Lung microvascular endothelial cell (primary cell): Measurements from ENCODE around the gene SMIM20. TPM values are rescaled to one million over a fixed set of nuclear protein-coding genes. Genes with fewer than 3 reads are reported as not detected.
"Not testable (repeated sequence)": the region's sequence is repeated elsewhere in the genome, so short reads cannot be mapped to it uniquely, and the experiment has no call there.

Experiments used
- DNase-seq, 2 donors: peaks; one replicate each; pipeline versions ENCODE4 v3.0.0 to v3.0.0-alpha.2; 2010; ENCODE audit warnings: low read depth in 2 of 2
- total RNA-seq: library from RNA; depleted of rRNA; stranded (reverse); fragments of >200 nt; gene quantifications from 2 replicates; pipeline ENCODE4 v1.2.1, GENCODE V29; 2014

SMIM20 gene
- total RNA-seq = 8.9 and 16.6 TPM in 2 replicates

DNA sequence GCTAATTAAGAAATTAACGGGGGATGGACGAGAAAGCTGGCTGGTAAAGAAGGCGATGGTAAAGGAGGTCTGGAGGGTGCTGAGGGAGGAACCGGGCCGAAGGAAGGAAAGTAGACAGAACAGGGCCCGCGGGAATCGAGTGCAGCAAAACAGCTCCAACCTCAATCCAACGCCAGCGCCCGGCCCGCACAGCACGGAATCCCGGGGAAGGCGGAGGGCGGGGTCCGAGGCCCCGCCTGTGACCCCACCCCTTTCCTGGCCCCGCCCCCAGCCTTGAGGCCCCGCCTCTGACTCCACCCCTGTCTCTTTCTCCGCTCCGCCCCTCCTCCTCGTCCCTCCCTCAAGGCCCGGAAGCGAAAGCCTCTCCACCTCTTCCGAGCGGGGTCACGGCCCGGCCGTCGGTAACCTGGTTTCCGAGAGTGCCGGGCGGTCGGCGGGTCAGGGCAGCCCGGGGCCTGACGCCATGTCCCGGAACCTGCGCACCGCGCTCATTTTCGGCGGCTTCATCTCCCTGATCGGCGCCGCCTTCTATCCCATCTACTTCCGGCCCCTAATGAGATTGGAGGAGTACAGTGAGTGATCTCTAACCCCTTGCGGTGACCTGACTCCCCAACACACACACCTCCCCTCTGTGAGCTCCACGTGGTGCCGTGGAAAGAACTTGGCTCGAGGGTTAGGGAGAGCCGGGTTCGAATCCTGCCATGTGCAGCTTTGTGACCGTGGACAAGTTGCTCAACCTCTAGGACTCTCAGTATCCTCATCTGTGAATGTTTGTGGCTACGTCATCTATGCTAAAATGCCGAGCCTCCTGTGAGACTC is at the start of gene SMIM20:
Gene SMIM20, plus strand, starts transcription at position 370 of the 819 bp plus-strand sequence. Its CDS starts 94 bp downstream, at position 464.
- DNase-seq = peak; percentile 82 to 90

- DNase-seq = peak; percentile 33
Measured at GRCh38 chr4:25865586-25865985, 48.4 kb upstream of the SMIM20 start.

DNA sequence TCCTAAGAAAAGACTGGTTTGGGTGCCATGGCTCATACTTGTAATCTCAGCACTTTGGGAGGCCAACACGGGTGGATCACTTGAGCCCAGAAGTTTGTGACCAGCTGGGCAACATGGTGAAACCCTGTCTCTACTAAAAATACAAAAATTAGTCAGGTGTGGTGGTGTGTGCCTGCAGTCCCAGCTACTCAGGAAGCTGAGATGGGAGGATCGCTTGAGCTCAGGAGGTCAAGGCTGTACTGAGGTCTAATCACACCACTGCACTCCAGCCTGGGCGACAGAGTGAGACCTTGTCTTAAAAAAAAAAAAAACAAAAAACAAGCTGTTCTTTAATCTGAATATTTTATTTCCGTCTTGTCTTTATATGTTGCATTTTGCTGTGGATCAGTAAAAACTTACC is 47.6 kb upstream of the SMIM20 start:
- DNase-seq = not testable (repeated sequence)

GRCh38 chr4:25867781-25868294 is 46.2 kb upstream of the SMIM20 start:
- DNase-seq = peak; percentile 57 to 80

- no peak for DNase-seq
Measured at GRCh38 chr4:25870081-25870480, 43.9 kb upstream of the SMIM20 start.

DNA sequence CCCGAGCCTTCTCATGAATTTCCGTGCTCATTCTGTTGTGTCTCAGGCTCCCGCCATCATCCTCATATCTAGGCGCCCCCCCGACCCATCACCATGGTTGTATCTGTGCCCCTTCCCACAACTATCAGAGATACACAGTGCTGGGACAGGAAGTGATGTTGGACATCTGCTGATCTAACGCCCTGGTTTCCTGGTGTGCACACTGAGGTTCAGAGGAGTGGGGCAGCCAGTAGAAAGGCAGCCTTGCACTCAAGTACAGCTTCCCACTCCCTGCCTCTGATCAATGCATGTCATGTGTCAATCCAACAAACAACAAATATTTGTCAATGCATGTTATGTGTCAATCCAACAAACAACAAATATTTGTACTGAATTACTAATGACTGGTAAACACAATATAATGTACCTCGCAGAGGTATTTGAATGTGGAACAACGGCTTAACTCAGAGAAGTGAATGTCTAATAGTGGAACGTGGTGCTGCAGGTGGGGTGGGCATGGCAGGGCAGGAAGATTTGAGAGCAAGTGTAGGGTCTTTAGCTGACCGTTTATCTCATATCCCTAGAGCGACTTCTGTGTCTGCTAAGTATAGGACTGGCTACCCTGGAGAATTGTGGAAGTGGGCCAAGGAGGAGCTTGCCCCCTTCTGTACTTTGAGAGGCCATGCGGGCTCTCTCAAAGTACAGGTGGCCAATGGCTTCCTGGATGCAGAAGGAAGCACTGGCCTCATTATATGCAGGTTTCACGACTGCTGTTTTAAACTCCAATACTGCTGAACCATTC is 41.0 kb upstream of the SMIM20 start:
- peak in 1 of 2 donors; percentile 15 for DNase-seq

- no peak for DNase-seq
Measured at GRCh38 chr4:25873632-25874129, 40.3 kb upstream of the SMIM20 start.

GRCh38 chr4:25874655-25875054 is 39.4 kb upstream of the SMIM20 start:
- DNase-seq = no peak

- no peak for DNase-seq
Measured at GRCh38 chr4:25875281-25875745, 38.7 kb upstream of the SMIM20 start.

- no peak for DNase-seq
Measured at GRCh38 chr4:25878676-25879075, 35.3 kb upstream of the SMIM20 start.

GRCh38 chr4:25879091-25879584 is 34.9 kb upstream of the SMIM20 start:
- no peak for DNase-seq

DNA sequence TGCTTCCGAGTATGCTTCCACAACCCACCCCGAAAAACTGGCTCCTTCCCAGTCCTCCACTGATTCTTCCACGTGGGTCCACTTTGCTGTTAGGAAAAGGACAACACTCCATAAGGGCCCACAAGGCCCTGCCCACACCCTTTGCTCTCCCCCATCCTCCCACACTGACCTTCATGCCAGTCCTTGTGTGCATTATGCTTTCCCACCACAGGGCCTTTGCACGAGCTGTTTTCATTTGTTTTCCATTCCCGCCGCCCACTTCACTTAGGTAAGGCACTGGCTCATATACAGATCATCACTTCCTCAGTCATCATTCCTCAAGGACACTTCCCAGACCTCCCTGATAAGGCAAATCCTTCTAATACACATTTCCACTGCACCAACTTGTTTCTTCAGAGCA is 34.4 kb upstream of the SMIM20 start:
- DNase-seq = no peak

GRCh38 chr4:25879991-25880651 is 33.9 kb upstream of the SMIM20 start:
- DNase-seq = no peak

GRCh38 chr4:25881193-25881592 is 32.8 kb upstream of the SMIM20 start:
- DNase-seq = no peak

DNA sequence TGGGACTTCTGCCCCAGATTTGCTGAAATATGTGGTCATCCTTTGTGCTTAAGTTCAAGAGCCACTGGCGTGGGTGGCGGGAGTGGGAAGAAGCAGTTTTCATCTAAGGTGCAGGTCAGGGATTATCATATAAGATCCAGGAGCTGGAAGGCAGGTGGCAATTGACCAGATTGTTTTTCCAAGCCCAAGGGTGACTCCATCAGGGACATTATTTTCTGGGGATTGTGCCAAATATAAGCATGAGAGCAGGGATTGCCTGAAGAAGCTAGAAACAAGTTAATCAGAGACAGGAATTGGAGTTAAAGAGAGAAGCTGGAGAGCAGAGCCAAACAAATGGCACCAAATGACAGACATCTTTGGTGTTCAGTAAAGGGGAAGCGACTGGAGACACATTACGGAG is 31.8 kb upstream of the SMIM20 start:
- no peak for DNase-seq

DNA sequence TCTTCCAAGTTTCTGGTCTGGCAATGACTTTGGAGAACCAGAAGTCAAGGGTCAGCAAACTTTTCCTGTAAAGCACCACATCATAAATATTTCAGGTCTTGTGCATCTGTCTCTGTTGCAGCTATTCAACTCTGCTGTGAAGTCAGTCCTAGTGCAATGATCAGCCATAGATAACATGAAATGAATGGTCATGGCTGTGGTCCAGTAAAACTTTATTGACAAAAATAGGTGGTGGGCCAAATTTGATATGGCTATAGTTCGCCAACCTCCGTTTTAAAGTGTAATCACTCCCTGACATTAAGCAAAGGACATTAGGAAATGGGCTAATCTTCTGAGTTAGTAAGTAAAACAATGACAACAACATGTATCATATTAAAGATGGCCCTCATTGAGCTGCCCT is 30.5 kb upstream of the SMIM20 start:
- DNase-seq = no peak

DNA sequence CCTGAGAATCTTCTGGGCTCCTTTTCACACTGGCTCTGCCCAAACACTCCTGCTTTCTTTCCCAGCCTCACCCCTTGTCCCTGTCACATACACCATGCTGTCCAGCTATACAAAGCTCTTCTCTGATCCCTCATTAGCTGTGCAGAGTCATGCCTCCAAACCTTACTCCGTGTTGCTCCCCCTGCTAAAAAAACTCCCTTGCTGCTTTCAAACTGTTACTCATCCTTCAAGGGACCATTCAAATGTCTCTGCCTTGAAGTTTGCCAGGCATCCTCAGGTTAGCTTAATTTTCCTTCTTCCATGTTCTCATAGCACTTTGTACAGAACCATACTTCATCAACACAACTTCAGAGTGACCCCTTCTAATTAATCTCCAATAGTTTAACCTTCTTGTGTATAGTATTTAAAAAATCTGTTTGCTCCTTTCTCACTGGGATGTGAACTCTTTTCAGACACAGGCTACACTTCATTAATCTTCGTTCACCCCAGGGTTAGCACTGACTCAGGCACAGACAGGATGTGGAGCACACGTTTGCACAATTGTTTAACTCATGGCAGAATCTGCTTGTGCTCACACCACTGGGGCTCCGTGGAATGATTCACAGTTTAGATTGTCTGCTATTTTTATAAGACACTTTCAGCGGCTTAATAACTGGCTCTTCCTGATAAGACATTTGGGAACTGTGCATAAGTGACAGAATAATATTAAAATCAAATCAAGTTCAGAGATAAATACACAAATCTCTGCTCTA is 29.8 kb upstream of the SMIM20 start:
- DNase-seq = peak; percentile 46 to 85

DNA sequence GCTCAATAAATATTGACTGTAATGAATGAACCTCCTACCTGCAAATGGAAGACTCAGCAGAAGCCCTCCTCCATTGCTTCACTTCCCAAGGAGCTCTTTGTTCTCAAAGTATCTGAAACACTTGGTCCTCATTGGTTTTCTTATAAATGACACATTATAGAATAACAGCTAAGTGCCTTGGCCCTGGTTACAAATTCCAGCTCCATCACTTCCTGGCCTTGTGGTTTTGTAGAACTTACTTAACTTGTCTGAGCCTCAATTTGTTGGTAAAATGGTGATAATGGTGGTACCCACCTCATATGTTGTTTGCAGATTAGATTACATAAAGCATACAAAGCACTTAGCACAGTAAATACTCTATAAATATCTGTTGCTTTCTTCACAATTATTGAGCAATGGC is 25.2 kb upstream of the SMIM20 start:
- DNase-seq = no peak

DNA sequence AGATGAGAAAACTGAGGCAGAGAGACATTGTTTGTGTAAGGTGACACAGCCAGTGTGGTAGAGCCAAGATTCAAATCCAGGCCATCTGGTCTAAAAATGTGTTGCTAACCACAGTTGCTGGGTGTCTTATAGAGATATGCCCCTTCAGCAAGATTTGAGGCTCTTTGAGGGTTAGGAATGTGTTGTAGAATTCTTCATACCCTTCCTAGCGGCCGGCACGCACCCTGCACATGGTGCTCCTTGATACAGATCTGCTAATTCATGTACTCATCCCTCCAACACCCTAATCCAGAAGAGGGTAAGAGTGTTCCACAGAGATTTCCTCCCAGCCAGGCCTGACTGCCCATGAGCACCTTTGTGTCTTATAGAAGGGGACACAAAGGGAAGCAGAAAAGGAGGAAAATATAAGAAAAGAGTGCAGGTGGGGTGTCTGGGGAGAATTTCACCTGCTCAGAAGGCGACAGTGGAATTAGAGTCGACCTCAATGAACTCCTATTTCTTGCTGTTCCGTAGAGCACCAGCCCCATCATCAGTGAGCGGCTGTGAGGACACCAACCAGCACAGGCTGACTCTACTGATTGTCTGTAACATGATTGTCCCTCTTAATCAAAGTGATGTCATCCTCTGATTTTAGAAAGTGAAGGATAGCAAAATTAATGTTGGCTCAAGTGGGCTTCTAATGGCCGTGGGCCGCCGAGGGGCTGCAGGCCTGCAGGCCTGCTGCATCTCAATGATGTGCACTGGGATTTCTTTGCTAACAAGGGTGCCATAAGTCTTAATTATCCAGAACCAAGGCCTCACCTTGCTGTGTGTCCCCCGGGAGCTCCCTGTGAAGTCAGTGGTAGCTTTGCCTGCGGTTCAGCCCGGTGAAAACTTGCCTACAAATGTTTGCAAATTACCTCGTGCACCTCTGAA is 24.2 kb upstream of the SMIM20 start:
- no peak for DNase-seq
